Stimulated activated CD8-positive, alpha-beta memory T cell treated with anti-CD3 and anti-CD28 coated beads, Interleukin-4, amount 100 ng/mL, for 1 hour (primary cell): Measurements from ENCODE around the gene LDB2.

Experiments
- DNase-seq, 2 donors: peaks; one replicate each; pipeline ENCODE4 v3.0.0-alpha.2; 2020; ENCODE audit warnings: low read depth in 2 of 2, low spot score in 1 of 2

The LDB2 gene

GRCh38 chr4:16726368-16727050 is 171.9 kb downstream of the LDB2 start:
- no peak for DNase-seq

GRCh38 chr4:16725252-16725651 is 173.2 kb downstream of the LDB2 start:
- DNase-seq, result no peak

GRCh38 chr4:16722416-16722815 is 176.0 kb downstream of the LDB2 start:
- DNase-seq, result no peak

GRCh38 chr4:16721613-16722291 is 176.7 kb downstream of the LDB2 start:
- DNase-seq, result no peak

- no peak for DNase-seq
Measured at GRCh38 chr4:16720761-16721160, 177.7 kb downstream of the LDB2 start.

GRCh38 chr4:16717266-16717970 is 181.0 kb downstream of the LDB2 start:
- DNase-seq, result no peak

GRCh38 chr4:16715482-16715881 is 183.0 kb downstream of the LDB2 start:
- DNase-seq, result no peak

GRCh38 chr4:16714191-16714590 is 184.3 kb downstream of the LDB2 start:
- DNase-seq, result no peak

GRCh38 chr4:16713696-16714095 is 184.7 kb downstream of the LDB2 start:
- DNase-seq, result no peak

- DNase-seq, result no peak
Measured at GRCh38 chr4:16713271-16713670, 185.2 kb downstream of the LDB2 start.

GRCh38 chr4:16710198-16710597 is 188.2 kb downstream of the LDB2 start:
- no peak for DNase-seq

- DNase-seq, result no peak
Measured at GRCh38 chr4:16707874-16708273, 190.6 kb downstream of the LDB2 start.

GRCh38 chr4:16706251-16706650 is 192.2 kb downstream of the LDB2 start:
- DNase-seq, result no peak

GRCh38 chr4:16705341-16705740 is 193.1 kb downstream of the LDB2 start:
- no peak for DNase-seq

- DNase-seq, result no peak
Measured at GRCh38 chr4:16704489-16704888, 194.0 kb downstream of the LDB2 start.

GRCh38 chr4:16695896-16696295 is 202.5 kb downstream of the LDB2 start:
- DNase-seq, result no peak

GRCh38 chr4:16694884-16695276 is 203.6 kb downstream of the LDB2 start:
- DNase-seq, result no peak

- no peak for DNase-seq
Measured at GRCh38 chr4:16694173-16694883, 204.1 kb downstream of the LDB2 start.

GRCh38 chr4:16693641-16694040 is 204.8 kb downstream of the LDB2 start:
- no peak for DNase-seq

GRCh38 chr4:16692961-16693506 is 205.4 kb downstream of the LDB2 start:
- no peak for DNase-seq

GRCh38 chr4:16692524-16692923 is 205.9 kb downstream of the LDB2 start:
- no peak for DNase-seq
